ENCODE data around the gene C18orf32.
"Not testable (repeated sequence)": the region's sequence is repeated elsewhere in the genome, so short reads cannot be mapped to it uniquely, and the experiment has no call there.

C18orf32 gene

DNA sequence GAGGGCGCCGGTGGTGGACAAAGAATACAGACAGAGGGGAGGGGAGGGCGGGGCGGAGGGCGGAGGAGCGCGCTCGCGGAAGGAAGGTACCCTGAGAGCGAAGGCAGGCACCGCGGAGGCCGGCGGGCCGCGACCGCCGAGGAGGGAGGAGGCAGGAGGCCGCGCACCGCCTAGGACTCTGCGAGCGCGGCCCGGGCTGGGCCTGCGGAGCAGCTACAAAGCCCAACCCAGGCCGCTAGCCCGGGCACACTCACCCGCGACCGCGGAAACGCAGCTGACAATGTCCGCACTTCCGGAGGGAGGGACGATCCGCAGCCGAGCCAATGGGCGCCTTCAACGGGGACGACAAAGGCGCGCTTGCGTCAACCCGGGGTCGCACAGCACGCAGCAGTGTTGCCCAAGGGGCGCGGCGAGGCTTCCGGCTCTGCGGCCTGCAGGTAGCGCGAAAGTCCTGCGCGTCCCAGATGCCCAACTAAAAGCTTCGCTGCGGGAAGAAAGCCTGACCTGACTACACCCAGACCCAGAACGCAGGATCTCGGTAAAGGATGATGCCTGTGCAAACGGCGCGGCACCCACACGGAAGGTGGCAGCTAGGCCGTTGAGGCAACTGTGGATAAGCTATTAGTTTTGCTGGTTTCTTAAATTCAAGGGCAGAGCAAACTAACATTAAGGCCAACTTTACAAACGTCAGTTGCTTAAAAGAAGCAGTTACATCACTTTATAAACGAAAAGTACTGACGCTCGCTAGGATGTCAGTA lies at the start of gene C18orf32:
TSS of gene C18orf32 (minus strand) at position 282 of the 758 bp plus-strand sequence. CDS start 3,486 bp downstream, outside the sequence.
- in situ Hi-C loops (cut with MboI; ENCODE audit: low sequenced_read_pairs), result no loop called here

DNA sequence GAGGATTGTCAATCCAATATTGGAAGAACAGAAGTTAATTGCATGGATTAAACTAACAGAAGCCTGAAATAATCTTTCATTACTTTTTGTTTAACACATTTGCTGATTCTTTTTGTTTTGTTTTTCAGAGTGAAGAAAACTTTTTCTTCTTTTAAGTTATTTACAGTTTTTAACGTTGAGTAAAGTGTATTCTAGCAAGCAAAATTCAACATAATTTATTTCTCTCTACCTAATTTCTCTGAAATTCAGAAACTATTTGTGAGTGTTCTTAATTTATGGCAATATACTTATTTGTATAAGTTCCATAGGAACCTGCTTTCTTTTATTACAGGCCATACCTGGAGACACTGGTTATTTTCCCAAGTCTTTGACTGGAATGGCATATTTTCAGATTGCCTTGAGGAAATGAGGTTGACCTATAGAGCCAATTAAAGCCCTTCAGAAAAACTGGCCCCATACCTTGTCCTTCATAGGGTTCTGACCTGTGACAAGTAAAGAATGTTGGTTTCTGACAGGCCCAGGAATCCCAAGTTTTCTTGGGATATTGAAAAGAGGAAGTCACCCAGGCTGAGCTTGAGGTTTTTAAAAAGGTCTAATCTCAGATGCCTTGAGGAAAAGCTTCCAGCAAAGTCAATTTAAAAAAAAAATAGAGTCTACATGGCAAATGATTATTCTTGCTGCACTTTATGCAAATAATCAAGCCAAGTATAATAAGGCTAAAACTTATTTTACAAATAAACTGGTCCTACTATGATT lies 48.0 kb upstream of the C18orf32 start:
- in situ Hi-C loops (cut with MboI; ENCODE audit: low sequenced_read_pairs), result no loop called here

DNA sequence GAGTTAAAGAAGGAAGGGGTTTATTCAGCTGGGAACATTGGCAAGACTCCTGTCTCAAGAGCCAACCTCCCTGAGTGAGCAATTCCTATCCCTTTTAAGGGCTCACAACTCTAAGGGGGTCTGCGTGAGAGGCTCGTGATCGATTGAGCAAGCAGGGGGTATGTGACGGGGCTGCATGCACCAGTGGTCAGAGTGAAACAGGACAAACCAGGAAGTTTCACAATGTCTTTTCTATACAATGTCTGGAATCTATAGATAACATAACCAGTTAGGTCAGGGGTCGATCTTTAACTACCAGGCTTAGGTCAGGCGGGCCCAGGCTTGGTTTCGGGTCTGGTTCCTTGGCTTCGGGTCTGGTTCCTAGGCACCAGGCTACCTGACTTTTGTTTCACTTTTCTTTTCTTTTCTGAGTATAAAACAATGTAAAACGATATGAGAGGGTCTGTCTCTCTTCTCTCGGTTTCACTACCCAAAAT lies 44.7 kb upstream of the C18orf32 start:
- in situ Hi-C loops (cut with MboI; ENCODE audit: low sequenced_read_pairs), result no loop called here

DNA sequence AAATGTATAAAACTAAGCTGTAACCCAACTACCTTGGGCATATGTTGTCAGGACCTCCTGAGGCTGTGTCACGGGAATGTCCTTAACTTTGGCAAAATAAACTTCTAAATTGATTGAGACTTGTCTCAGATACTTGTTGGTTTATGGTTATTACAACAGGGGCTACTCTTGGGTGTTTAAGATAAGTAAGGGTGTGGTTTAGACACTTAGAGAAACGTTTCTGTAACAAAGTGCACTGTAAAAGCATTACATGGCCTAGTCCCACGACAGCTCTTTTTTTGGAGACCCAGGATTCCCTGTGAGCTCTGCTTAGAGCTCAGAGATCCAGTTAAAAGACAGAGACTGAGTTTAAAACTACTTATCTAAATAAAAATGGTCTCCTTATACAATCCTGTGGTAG lies 42.6 kb upstream of the C18orf32 start:
- in situ Hi-C loops (cut with MboI; ENCODE audit: low sequenced_read_pairs), result no loop called here

DNA sequence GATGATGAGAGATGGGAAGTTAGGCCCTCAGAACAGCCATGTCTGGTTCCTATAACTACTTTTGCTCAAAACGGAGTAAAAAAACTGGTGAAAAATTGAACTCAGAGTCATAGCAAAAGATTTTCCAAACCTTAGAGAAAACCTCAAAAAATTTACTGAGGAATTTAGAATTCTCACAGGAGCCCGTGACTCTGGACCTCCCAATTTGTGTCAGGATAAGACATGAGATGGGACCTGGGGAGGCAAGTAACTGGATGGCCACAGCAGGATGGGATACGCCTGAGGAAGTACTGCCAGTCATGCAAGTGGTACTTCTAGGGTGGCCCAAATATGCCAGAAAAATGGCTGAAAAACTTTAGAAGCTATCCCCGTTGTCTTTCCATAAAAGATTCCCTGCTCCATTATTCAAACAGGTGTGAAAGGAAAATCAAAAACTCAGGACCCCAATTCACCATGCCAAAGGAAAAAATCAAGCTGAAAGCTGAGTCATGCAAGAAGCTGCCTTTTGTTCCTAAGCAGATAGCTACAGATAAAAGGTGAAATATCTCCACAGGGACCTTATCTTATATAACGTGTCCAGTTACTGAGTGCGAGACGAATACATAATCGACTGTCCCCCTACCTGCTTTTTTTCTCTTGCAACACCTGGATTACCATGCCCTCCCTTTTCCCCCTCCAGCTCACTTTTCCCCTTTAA lies 40.7 kb upstream of the C18orf32 start:
- in situ Hi-C loops (cut with MboI; ENCODE audit: low sequenced_read_pairs), result no loop called here

DNA sequence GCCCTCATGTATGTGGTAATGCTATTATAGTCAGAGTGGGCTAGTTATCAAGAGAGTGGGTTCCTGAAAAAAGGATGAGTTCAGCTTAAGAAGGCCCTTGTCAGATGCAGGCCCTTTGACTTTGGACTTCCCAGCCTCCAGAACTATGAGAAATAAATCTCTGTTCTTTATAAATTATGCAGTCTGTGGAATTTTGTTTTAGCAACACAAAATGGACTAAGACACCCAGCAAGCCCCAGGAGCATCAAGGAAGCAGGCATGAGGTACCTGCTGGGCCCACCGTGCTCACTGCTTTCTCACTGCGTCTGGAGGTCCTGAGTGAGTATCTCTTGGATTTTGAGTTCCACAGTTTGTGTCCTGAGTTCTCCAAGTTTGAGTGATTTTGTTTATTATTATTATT lies 38.9 kb upstream of the C18orf32 start:
- in situ Hi-C loops (cut with MboI; ENCODE audit: low sequenced_read_pairs), result no loop called here

DNA sequence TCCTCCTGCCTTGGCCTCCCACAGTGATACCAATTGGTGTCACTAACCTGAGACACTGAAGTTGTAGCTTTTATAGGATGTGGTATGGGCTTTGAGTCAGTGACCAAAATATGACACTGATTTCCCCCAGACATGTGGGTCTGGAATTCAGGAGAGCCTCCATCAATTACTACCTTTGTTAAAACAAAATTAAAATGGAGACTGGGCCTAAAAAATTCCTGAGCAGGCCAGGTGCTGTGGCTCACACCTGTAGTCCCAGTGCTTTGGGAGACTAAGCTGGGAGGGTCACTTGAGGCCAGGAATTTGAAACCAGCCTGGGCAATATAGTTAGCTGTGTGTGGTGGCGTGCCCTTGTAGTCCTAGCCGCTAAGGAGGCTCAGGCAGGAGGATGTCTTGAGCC lies 37.9 kb upstream of the C18orf32 start:
- in situ Hi-C loops (cut with MboI; ENCODE audit: low sequenced_read_pairs), result no loop called here

DNA sequence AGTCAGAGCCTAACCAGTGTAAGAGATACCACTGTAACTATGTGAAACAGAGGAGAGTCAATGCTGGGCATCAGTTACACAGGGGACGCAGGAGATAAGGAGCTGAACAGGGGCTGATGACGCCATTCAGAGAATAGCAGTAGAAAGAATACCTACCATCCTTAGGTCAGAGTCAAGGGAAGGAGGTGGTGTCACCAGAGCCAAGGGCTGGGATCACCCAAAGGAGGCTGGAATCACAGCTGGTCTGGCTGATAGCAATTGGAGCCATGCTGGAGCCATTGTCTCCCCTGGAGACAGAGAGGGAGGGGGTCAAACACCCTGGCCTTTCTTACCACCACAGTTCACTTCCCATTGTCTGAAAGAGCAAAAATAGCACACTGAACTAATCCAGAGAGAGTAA lies 37.3 kb upstream of the C18orf32 start:
- in situ Hi-C loops (cut with MboI; ENCODE audit: low sequenced_read_pairs), result no loop called here

DNA sequence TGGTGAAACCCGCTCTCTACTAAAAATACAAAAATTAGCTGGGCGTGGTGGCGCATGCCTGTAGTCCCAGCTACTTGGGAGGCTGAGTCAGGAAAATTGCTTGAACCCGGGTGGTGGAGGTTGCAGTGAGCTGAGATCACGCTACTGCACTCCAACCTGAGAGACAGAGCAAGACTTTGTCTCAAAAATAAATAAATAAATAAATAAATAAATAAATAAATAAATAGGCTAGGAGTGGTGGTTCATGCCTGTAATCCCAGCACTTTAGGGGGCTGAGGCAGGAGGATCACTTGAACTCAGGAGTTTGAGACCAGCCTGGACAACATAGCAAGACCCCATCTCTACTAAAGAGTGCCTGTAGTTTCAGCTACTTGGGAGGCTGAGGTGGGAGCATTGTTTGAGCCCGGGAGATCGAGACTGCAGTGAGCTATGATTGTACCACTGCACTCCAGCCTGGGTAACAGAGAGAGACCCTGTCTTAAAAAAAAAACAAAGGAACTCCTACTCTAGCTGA lies 36.6 kb upstream of the C18orf32 start:
- in situ Hi-C loops (cut with MboI; ENCODE audit: low sequenced_read_pairs), result not testable (repeated sequence)

DNA sequence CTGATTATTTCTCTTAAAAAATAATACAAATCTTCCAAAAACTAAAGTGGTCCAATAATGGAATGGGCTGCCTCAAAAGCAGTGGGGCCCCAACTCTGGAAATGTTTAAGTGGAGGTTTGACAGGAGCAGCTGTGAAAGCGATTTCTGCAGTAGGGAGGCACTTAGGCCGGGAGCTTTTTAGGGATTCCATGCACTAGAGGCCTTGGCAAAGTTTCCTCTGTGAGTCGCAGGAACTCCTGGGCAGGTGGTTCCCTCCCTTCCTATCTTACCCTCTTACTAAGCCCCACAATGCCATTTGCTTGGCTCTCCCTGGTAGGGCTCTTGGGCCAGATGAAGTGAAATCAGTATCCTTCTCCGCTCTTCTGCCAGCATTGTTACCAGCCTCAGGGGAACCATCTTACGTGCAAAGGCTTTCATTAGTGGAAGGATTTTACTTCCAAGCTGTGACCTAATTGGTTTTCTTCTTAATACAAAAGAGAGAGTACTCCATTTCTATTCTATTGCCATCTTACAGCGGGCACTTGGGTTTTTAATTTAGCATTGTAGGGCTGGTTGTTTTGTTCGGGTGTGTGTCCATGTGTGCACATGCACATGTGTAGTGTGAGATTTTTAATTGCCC lies 34.3 kb upstream of the C18orf32 start:
- in situ Hi-C loops (cut with MboI; ENCODE audit: low sequenced_read_pairs), result no loop called here

DNA sequence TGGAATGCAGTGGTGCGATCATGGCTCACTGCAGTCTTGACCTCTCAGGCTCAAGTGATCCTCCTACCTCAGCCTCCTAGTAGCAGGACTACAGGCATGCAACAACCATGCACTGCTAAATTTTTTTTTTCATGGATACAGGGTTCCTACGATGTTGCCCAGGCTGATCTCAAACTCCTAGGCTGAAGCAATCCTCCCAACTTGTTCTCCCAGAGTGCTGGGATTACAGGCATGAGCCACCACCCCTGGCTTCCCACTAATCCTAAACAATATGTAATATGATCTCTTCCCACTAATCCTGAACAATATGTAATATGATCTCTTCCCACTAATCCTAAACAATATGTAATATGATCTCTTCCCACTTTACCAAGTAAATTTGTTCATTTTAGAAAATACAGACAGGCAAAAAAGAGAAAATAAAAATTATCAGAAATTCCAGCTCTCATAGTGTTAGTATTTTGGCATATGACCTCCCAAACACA lies 33.7 kb upstream of the C18orf32 start:
- in situ Hi-C loops (cut with MboI; ENCODE audit: low sequenced_read_pairs), result no loop called here

DNA sequence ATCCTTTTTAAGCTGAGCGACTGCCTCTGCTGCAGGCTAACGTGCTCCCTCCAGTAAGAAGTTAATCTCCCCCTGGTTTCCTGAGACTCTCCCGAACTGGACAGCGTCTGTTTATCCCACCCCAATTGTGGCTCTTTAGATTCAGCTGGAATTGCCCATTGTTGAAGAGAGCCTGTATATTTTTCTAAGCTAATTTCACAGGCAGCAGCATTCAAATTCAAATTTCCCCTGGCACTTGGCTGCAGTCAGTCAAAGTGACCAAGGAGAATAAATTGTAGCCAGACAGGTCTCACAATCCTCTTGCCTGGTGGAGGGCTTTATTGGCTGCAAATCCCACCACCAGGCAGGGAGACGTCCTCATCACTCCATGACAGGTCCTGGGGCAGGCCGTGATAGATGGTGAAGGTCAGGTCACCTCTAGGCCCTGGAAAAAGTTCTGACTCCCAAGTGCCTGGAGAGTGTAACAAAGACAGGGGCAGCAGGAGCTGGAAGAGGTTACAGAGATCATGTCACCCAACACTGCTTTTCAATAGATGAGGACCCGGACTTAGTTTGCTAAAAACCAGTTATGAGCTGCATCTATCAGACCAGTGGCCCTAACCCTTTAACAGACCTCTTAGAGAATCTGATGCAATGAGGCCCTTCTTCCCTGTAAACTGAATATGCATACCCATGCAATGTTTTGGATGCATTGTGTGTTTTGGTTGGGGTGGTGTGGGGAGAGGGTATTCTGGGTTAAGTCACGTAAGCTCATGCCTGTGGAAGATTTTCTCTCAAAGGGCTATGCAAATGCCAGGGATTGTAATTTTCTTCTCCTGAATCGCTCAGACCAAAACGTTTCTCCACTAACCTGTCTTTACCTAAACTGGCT lies 32.3 kb upstream of the C18orf32 start:
- in situ Hi-C loops (cut with MboI; ENCODE audit: low sequenced_read_pairs), result no loop called here

DNA sequence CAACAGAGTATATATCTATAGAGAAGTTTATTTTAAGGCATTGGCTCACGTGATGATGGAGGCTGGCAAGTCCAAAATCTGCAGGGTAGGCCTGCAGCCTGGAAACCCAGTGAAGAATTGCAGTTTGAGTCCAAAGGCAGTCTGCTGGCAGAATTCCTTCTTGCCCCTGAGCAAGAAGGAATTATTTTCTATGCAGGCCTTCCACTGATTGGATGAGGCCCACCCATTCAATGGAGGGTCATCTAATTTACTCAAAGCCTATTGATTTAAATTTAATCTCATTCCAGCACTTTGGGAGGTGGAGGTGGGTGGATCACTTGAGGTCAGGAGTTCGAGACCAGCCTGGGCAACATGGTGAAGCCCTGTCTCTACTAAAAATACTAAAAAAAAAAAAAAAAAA lies 30.4 kb upstream of the C18orf32 start:
- in situ Hi-C loops (cut with MboI; ENCODE audit: low sequenced_read_pairs), result no loop called here

DNA sequence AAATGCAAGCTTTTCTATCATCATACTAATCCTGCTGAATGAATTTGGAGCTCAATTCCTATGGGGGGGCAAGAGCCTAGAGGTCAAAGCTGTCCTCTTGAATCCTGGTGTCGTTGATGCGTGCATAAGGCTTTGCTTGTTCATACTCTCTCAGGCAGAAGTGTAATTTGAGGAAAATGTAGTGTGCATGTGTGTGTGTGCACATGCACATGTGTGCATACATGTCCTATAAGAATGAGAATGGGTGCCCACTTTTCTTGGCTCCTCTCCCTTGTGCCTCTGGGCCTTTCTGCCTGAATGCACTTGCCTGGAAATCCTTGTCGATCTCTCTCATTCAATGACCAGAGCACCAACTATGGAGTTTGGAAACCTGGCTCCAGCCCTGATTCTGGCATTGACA lies 28.5 kb upstream of the C18orf32 start:
- in situ Hi-C loops (cut with MboI; ENCODE audit: low sequenced_read_pairs), result no loop called here

DNA sequence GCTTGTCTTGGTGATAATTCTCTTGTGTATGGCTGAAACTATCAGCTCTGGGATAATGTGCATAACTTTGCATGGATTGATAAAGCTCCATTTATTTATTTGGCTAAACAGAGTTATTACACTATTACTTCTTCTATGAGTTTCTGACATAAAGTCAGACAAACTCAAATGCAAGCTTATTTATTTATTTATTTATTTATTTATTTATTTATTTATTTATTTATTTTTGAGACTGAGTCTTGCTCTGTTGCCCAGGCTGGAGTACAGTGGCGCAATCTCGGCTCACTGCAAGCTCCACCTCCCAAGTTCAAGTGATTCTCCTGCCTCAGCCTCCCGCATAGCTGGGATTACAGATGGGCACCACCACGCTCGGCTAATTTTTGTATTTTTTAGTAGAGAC lies 28.0 kb upstream of the C18orf32 start:
- in situ Hi-C loops (cut with MboI; ENCODE audit: low sequenced_read_pairs), result not testable (repeated sequence)

DNA sequence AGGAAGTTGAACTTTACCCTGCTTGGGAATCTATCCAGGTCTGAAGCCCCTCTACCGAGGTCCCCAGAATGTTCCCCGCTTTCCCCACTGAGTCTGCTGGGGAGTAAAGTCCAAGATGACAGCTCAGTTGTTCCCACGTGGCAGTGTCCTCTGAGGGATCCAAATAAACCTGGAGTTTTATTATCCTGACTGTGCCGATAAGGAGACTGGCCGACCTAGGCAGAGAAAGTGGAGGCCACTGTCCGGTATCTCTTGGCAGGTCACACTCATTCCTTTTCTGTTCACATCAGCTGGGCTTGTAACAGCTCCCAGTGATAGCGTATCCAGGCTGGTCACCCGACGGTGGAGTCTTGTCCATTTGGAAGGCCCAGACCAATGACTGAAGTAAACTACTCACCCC lies 27.5 kb upstream of the C18orf32 start:
- in situ Hi-C loops (cut with MboI; ENCODE audit: low sequenced_read_pairs), result no loop called here

DNA sequence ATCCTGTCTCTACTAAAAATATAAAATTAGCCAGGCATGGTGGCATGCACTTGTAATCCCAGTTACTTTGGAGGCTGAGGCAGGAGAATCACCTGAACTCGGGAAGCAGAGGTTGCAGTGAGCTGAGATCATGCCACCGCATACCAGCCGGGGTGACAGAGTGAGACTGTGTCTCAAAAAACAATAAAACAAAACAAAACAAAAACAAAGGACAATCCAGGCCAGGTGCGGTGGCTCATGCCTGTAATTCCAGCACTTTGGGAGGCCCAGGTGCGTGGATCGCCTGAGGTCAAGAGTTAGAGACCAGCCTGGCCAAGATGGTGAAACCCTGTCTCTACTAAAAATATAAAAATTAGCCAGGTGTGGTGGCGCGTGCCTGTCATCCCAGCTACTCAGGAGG lies 25.8 kb upstream of the C18orf32 start:
- in situ Hi-C loops (cut with MboI; ENCODE audit: low sequenced_read_pairs), result not testable (repeated sequence)

DNA sequence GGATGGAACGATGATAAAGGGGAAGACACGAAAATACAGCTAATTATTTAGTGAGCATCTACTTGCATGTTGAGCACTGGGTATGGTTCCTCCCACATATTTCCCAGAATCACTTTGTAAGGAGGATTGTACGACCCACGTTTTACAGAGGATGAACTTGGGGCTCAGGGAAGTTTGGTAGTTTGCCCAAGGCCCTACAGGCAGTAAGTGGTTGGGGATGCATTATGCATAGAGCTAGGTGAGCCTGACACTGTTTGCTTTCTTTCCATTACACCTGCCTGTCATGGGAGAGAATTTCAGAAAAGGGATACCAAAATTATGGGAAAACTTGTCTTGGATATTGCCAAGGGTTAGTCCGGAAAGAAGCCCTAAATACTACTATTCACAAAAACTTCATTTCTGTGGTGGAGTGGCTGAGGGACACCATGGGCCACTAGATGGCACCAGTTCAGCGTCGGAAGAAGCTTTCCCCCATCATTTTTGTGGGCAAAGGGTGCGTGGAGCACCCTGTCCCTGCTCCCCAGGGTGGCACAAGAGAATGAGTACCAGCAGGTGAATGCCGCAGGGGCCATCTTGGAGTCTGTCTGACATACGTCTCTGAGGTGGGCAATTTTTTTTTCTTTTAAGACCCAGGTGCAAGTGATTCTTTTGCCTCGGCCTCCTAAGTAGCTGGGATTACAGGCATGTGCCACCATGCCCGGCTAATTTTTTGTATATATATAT lies 23.5 kb upstream of the C18orf32 start:
- in situ Hi-C loops (cut with MboI; ENCODE audit: low sequenced_read_pairs), result no loop called here

DNA sequence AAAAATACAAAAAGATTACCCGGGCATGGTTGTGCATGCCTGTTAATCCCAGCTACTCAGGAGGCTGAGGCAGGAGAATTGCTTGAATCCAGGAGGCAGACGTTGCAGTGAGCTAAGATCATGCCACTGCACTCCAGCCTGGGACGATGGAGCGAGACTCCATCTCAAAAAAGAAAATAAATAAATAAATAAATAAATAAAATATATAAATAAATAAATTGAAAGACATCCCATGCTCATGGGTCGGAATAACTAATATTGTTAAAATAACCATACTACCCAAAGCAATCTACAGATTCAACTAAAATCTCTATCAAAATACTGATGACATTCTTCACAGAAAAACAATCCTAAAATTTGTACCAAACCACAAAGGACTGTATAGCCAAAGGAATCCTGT lies 19.4 kb upstream of the C18orf32 start:
- in situ Hi-C loops (cut with MboI; ENCODE audit: low sequenced_read_pairs), result not testable (repeated sequence)

Data from hTERT RPE-1 (cell line).